ENCODE results near the gene MYO1D.

The MYO1D gene

DNA sequence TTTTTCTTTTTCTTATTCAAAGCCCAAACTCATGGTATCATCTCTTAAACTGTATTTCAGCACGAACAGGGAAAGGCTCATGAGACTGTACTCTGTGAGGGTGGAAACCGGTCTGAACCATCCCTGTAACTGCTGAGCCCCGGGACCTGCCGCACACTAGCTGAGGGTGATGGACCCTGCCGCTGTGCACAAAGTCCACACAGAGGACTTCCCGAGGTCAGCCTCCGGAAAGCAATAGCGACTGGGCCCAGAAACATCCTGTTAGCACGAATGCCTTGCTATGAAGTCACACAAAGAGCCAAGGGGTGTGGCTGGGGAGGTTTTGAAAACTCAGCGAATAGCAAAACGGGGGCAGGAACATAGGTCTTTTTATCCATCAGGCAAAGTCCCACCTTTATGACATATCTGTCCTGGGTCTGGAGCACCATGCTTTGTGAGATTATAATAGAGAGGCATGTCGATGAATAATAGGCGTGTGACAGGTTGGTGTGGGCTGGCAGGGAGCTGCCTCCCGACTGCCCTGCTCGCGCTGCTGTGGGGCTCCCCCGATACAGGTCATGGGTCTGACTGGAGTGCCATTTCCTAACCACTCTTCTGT lies 356.7 kb downstream of the MYO1D start:
- in situ Hi-C loops (cut with MboI; ENCODE audit: low pct_unique_long_range_greater_than_20kb, low sequenced_read_pairs, unreplicated experiment): no loop called here
- TF ChIP-seq, protein P1, sequence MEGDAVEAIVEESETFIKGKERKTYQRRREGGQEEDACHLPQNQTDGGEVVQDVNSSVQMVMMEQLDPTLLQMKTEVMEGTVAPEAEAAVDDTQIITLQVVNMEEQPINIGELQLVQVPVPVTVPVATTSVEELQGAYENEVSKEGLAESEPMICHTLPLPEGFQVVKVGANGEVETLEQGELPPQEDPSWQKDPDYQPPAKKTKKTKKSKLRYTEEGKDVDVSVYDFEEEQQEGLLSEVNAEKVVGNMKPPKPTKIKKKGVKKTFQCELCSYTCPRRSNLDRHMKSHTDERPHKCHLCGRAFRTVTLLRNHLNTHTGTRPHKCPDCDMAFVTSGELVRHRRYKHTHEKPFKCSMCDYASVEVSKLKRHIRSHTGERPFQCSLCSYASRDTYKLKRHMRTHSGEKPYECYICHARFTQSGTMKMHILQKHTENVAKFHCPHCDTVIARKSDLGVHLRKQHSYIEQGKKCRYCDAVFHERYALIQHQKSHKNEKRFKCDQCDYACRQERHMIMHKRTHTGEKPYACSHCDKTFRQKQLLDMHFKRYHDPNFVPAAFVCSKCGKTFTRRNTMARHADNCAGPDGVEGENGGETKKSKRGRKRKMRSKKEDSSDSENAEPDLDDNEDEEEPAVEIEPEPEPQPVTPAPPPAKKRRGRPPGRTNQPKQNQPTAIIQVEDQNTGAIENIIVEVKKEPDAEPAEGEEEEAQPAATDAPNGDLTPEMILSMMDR (IDR thresholded peaks at IDR 0.05; ENCODE audit: extremely low read depth, insufficient read depth, missing control alignments): no peak
- peak; percentile 61 for DNase-seq (ENCODE audit: low spot score)

GRCh38 chr17:32519228-32520103 lies 357.5 kb downstream of the MYO1D start:
- DNase-seq (ENCODE audit: low spot score): peak; percentile 69
- TF ChIP-seq, protein P1 (IDR thresholded peaks at IDR 0.05; ENCODE audit: extremely low read depth, insufficient read depth, missing control alignments): no peak
- in situ Hi-C loops (cut with MboI; ENCODE audit: low pct_unique_long_range_greater_than_20kb, low sequenced_read_pairs, unreplicated experiment): no loop called here

DNA sequence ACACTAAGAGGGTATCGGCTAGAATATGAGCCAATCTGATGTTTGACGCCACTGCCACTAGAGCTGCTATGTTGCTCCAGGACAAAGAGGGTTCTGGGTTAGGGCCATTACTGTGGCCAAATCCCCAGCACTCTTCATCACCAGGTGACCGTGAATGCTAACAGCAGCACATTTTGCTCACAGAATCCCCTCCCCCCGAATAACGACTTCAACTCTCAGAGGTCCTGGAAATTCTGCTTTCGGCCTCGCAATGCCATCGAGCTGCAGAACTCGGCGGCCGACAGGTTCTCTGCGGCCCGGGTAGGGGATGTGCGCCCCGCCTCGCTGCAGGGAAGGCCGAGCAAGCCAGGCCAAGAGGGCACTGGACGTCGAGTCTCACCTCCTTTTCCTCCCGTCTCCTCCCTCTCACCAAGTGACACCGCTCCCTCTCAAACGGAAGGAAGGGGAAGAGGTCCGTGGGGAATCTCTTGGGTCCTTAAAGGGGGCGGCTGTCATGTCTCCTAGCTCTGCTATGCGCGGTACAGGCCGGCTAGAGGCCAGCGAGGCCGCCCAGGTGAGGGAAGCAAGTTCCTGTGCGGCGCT lies 358.2 kb downstream of the MYO1D start:
- TF ChIP-seq, protein P1 (IDR thresholded peaks at IDR 0.05; ENCODE audit: extremely low read depth, insufficient read depth, missing control alignments): no peak
- in situ Hi-C loops (cut with MboI; ENCODE audit: low pct_unique_long_range_greater_than_20kb, low sequenced_read_pairs, unreplicated experiment): no loop called here
- DNase-seq (ENCODE audit: low spot score): no peak

DNA sequence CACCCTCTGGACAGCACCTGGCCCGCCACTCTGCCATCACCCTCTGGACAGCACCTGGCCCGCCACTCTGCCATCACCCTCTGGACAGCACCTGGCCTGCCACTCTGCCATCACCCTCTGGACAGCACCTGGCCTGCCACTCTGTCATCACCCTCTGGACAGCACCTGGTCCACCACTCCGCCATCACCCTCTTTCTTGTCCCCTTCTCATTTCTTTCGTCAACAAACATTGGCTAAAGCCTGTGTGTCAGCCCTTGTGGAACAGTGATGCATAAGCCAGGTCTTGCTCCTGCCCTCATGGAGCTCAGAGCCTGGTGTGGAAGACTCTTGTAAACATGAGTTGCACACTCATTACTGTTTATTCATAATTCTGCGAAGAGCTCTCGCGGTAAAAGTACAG lies 358.9 kb downstream of the MYO1D start:
- in situ Hi-C loops (cut with MboI; ENCODE audit: low pct_unique_long_range_greater_than_20kb, low sequenced_read_pairs, unreplicated experiment): no loop called here
- TF ChIP-seq, protein P1 (IDR thresholded peaks at IDR 0.05; ENCODE audit: extremely low read depth, insufficient read depth, missing control alignments): no peak
- DNase-seq (ENCODE audit: low spot score): no peak

GRCh38 chr17:32516940-32517701 lies 359.8 kb downstream of the MYO1D start:
- in situ Hi-C loops (cut with MboI; ENCODE audit: low pct_unique_long_range_greater_than_20kb, low sequenced_read_pairs, unreplicated experiment): no loop called here
- TF ChIP-seq, protein P1 (IDR thresholded peaks at IDR 0.05; ENCODE audit: extremely low read depth, insufficient read depth, missing control alignments): no peak
- DNase-seq (ENCODE audit: low spot score): no peak

DNA sequence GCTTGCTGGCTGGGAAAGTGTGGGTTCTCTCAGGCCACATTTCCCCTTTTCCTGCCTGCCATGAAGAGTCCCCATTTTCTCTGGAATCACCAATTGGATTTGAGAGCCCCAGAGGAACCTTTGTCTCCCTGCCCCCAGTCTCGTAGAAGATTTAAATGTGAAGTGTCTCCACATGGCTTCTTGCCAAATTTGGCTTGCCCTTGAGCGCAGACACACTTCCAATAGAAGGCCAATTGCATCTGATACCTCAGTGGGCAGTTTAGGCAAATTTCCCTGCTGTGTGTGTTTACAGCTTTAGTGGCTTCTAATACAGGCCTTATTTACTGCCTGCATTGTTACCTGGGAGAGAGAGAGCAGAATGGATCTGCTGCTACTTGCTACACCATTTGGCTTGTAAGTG lies 360.5 kb downstream of the MYO1D start:
- in situ Hi-C loops (cut with MboI; ENCODE audit: low pct_unique_long_range_greater_than_20kb, low sequenced_read_pairs, unreplicated experiment): no loop called here
- TF ChIP-seq, protein P1 (IDR thresholded peaks at IDR 0.05; ENCODE audit: extremely low read depth, insufficient read depth, missing control alignments): no peak
- DNase-seq (ENCODE audit: low spot score): no peak

Measured in GM13977 (cell line).